IPS DF 4.7 (cell line): ENCODE data around the gene BLZF1.
"Not testable (repeated sequence)": the region's sequence is repeated elsewhere in the genome, so short reads cannot be mapped to it uniquely, and the experiment has no call there.

Experiments
- DNase-seq: peaks from one replicate; pipeline ENCODE4 v3.0.0-alpha.2; 2013; ENCODE audit warnings: low spot score; ENCODE audit errors: extremely low read depth

Gene BLZF1

GRCh38 chr1:169367686-169368405 is at the start of gene BLZF1, which contains the start of gene NME7:
Gene BLZF1 (plus strand): TSS chr1:169368195. CDS start chr1:169369523, 1,328 bp downstream.
Gene NME7 (minus strand): TSS chr1:169367797. CDS start chr1:169367710, 87 bp downstream.
- peak; percentile 87 for DNase-seq

- no peak for DNase-seq
Observed at GRCh38 chr1:169318536-169319244, 49.3 kb upstream of the BLZF1 start.

GRCh38 chr1:169321539-169321938 is 46.5 kb upstream of the BLZF1 start:
- no peak for DNase-seq

- no peak for DNase-seq
Observed at GRCh38 chr1:169322138-169322537, 45.9 kb upstream of the BLZF1 start.

- peak; percentile 33 for DNase-seq
Observed at GRCh38 chr1:169325117-169325516, 42.9 kb upstream of the BLZF1 start.

GRCh38 chr1:169326261-169326955 is 41.6 kb upstream of the BLZF1 start:
- no peak for DNase-seq

- no peak for DNase-seq
Observed at GRCh38 chr1:169326956-169327268, 41.1 kb upstream of the BLZF1 start.

- no peak for DNase-seq
Observed at GRCh38 chr1:169327875-169328274, 40.1 kb upstream of the BLZF1 start.

GRCh38 chr1:169329383-169329782 is 38.6 kb upstream of the BLZF1 start:
- no peak for DNase-seq

GRCh38 chr1:169330927-169331326 is 37.1 kb upstream of the BLZF1 start:
- no peak for DNase-seq

GRCh38 chr1:169334727-169335126 is 33.3 kb upstream of the BLZF1 start:
- DNase-seq, result not testable (repeated sequence)

- DNase-seq, result not testable (repeated sequence)
Observed at GRCh38 chr1:169336947-169337715, 30.9 kb upstream of the BLZF1 start.

- DNase-seq, result no peak
Observed at GRCh38 chr1:169338617-169339016, 29.4 kb upstream of the BLZF1 start.

- no peak for DNase-seq
Observed at GRCh38 chr1:169339773-169340172, 28.2 kb upstream of the BLZF1 start.

- DNase-seq, result no peak
Observed at GRCh38 chr1:169340882-169341281, 27.1 kb upstream of the BLZF1 start.

- not testable (repeated sequence) for DNase-seq
Observed at GRCh38 chr1:169342096-169342495, 25.9 kb upstream of the BLZF1 start.

- DNase-seq, result no peak
Observed at GRCh38 chr1:169345511-169345910, 22.5 kb upstream of the BLZF1 start.

GRCh38 chr1:169346036-169346589 is 21.9 kb upstream of the BLZF1 start:
- no peak for DNase-seq

- DNase-seq, result no peak
Observed at GRCh38 chr1:169347688-169348382, 20.2 kb upstream of the BLZF1 start.

- DNase-seq, result no peak
Observed at GRCh38 chr1:169348383-169349036, 19.5 kb upstream of the BLZF1 start.
